NK-92 treated with Interleukin-12 subunit alpha and Interleukin-12 subunit beta, amount 100 ng/mL, for 24 hours (cell line): ENCODE data around the gene WASHC2C.
"Not testable (repeated sequence)": the region's sequence is repeated elsewhere in the genome, so short reads cannot be mapped to it uniquely, and the experiment has no call there.

Experiments used
- DNase-seq: peaks from one replicate; lab custom pipeline; 2025; lab: John Stamatoyannopoulos, UW

Gene WASHC2C

GRCh38 chr10:45761622-45762021 is 34.6 kb downstream of the WASHC2C start:
- not testable (repeated sequence) for DNase-seq

DNA sequence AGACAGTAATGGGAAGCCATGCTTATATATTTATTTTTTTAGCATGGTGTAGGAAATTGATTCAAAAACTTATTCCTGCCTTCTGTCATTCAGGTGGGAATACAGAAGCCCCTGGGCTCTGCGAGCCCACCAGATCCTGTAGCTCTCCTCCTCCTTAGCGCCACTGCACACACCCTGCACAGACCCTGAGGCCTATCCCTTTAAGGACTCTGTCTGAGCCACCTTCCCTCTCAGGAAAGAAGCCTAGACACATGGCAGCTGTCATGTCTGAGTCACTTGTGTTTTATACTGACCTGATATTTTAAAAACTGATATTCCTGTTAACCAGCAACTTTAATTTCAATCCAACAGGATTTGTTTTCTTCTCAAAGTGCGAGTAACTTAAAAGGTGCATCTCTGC is 36.0 kb downstream of the WASHC2C start:
- not testable (repeated sequence) for DNase-seq

DNA sequence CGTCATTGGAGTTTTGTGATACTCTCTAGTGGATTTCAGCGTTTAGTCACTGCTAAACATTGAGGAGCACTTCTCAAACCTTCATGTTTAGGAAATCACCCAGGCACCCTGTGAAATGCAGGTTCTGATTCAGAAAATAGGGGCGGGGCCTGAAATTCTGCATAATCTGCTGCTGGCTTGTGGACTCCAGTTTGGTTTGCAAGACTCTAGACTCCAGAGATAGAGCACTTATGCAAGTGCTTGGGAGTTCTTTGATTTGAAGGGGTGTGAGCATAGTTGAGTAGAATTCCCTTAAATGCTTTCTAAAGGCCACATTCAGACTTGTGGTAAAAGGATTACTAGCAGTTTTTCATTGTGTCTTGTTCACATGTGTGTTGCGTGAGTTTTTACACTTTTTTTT is 41.3 kb downstream of the WASHC2C start:
- not testable (repeated sequence) for DNase-seq

DNA sequence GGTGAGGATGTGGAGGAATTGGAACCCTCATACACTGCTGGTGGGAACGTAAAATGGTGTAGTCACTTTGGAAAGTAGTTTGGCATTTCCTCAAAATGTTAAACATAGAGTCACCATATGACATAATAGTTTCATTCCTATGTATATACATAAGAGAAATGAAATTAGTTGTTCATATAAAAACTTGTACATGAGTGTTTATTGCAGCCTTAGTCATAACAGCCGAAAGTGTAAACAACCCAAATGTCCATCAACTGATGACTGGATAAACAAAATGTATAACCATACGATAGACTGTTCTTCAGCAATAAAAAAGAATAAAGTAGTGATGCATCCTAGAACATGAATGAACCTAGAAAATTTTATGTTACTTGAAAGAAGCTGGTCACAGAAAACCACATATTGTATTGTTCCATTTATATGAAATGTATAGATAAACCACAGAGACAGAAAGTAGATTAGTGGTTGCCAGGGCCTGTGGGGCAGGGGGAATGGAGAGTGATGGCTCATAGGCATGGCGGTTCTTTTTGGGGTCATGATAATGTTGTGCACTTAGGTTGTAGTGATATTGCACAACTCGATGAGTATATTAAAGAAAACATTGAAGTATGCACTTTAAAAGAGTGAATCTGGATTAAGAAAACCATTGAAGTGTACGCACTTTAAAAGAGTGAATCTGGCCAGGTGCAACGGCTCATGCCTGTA is 44.8 kb downstream of the WASHC2C start:
- DNase-seq: not testable (repeated sequence)

DNA sequence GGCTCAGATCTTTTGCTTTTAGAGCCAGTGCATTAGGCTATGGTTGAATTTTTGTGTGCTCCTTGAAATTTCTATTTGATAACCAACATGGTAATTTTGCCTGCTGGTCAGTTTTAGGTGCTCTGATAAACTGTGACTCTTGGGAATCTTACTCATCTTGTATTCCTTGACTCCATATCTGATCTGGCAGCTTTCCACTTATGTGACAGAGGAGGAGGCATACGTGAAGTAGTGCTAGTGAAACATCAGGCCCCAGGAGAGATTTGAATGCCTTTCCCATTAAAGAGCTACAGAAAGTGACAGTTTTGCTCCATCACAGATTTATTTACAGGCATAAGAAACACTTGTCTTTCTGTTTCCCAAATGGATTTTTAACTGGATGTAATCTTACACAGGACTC is 59.2 kb downstream of the WASHC2C start:
- not testable (repeated sequence) for DNase-seq

- DNase-seq: not testable (repeated sequence)
Observed at GRCh38 chr10:45787212-45787741, 60.2 kb downstream of the WASHC2C start.

DNA sequence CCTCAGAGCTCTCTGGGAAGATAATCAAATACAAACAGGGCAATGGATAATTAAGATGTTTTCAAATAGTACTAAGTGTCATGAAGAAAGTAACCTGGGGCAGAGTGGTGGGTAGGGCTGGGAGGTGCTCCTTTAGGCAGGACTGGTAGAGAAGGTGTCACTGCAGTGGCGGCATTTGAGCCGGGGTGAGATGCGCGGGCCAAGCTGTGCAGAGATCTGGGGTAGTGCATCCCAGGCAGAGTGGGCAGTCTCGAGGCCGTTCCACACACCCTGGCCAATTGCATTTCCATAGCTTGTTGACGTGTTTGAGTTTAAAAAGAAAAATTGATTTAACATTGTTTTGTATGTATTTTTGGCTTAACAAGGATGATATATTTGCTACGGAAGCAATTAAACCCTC is 62.9 kb downstream of the WASHC2C start:
- DNase-seq: not testable (repeated sequence)

DNA sequence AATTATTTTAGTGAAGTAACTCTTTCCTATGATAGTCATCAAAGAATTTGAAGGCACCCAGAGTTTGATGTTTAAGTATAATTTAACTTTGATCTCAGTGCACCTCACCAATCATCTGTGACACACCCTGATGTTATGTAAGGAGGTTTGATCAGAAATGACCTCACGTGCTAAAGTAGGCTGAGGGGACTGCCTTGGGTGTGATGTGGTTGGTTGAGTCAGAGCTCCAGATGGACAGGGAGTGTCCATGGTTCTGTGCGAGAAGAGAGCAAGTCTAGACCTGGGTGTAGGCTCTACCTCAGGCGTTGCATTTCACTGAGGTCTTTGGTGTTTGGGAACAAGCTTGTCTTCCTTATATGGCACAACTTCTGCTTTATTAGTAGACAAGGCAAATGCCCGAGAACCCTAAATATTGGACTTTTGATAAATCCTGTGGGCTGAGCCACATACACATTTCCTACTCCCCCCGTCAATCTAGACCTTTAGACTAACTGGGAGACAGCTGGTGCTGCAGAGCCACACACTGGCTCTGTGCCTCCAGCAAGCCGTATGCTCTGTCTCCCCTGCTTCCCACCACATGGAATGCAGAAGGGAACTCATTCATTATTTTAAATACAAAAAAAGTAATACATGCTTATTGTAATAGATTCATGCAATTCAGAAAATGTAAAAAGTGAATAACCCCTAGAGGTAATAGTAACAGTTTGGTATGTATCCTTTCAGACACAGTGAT is 63.8 kb downstream of the WASHC2C start:
- not testable (repeated sequence) for DNase-seq

DNA sequence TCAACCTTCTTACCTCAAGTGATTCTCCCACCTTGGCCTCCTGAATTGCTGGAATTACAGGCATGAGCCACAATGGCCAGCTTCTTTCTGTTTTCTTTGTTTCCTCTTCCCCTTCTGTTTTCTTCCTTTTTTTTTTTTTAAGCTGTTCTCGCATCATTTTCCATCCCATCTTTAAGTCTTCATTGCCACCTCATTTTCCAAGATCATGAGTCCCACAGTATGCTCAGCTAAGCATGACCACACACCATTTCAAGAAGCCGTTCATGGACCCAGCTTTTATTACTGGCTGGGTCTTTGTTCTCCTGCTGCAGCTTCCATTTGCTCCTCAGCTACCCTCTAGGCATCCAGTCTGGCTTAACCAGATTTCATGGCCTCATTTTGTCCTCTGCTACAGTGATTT is 67.7 kb downstream of the WASHC2C start:
- not testable (repeated sequence) for DNase-seq

DNA sequence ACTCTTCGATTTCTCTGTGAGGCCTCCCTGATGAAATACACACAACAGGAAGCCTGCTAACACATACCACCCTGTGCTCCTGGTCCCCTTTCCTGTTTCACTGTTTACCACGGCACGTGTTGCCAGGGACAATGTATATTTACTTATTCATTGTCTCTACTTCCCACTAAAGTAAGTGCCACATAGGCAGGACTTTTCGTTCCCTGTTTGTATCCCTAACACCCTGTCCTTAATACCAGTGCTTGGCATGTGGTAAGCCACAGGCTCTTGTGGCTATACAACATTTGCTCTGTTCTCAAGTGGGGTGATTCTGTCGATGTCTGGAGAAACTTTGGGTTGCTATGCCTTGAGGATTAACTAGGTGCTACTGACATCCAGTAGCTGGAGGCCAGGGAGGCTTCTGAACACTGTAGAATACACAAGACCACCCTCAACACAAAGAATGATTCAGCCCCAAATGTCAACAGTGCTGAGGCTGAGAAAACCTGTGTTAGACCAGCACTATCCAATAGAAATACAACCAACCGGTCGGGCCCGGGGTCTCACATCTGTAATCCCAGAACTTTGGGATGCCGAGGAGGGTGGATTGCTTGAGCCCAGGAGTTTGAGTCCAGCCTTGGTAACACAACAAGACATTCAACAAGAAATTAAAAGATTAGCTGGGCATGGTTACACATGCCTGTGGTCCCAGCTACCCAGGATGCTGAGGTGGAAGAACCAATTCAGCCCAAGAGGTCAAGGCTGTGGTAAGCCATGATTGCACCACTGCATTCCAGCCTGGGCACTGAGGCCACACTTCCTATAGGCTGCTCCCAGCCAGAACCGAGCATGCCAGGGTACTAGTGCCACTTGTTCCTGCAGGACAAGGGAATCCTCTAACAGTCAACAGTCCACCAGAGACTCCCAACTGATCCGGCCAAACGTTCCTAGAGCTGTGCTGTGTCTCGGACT is 76.3 kb downstream of the WASHC2C start:
- DNase-seq: not testable (repeated sequence)

DNA sequence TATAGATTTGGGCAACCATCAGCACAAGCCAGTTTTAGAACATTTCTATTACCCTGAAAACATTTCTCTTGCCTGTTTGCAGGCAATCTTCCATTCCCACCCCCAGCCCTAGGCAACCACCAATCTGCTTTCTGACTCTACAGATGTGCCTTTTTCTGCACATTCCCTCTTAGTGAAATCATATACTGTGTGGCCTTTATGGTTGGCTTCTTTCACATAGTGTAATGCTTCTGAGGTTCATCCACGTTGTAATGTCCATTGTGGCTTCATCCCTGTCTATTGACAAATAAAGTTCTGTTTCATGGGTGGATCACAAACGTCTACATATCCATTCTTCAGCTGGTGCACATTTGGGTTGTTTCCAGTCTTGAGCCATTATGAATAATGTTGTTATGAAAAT is 77.9 kb downstream of the WASHC2C start:
- not testable (repeated sequence) for DNase-seq

- DNase-seq: no peak
Observed at GRCh38 chr10:45809837-45810236, 82.8 kb downstream of the WASHC2C start.

DNA sequence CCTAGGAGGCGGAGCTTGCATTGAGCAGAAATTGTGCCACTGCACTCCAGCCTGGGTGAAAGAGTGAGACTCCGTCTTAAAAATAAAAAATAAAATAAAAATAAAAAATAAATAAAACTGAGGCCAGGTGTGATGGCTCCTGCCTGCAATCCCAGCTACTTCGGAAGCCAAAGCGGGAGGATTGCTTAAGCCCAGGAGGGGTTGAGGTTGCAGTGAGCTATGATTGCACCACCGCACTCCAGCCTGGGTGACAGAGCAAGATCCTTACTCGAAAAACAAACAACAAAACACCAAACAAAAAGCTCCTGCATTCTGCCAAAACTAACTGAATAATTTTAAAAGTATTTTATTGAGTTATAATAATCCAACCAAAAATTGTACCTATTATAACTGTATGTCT is 84.0 kb downstream of the WASHC2C start:
- DNase-seq: no peak

GRCh38 chr10:45812959-45813358 is 85.9 kb downstream of the WASHC2C start:
- not testable (repeated sequence) for DNase-seq

- not testable (repeated sequence) for DNase-seq
Observed at GRCh38 chr10:45814146-45814545, 87.1 kb downstream of the WASHC2C start.

DNA sequence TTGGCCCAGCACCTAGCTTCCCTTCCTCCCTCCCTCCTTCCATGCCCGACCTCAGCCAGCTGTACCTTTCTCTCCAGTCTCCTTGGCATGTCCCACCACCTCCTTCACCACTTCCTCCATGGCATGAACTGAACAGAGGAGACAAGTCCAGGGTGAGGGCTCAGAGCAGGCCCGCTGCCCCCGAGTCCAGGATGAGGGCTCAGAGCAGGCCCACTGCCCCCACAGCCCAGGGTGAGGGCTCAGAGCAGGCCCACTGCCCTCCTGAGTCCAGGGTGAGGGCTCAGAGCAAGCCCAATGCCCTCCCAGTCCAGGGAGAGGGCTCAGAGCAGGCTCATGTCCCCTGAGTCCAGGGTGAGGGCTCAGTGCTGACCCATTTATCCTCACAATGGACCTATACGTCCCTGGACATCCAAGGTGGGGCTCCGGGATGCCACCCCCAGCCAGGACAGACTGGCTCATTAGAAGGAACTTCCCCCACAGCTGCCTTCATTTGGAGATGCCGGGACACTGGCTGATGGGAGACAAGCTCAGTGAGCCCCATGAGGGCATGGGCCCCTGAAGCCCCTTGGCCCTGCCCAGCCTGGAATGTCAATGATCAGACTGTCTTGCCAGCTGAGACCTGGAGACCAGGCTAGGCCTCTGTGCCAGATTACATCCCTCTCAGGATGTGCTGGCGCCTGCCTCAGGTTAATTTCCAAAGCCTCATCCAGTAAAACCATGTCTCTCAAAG is 90.2 kb downstream of the WASHC2C start:
- no peak for DNase-seq

GRCh38 chr10:45817912-45818311 is 90.8 kb downstream of the WASHC2C start:
- no peak for DNase-seq

GRCh38 chr10:45819552-45819951 is 92.5 kb downstream of the WASHC2C start:
- DNase-seq: no peak

GRCh38 chr10:45820107-45820830 is 93.2 kb downstream of the WASHC2C start:
- not testable (repeated sequence) for DNase-seq

DNA sequence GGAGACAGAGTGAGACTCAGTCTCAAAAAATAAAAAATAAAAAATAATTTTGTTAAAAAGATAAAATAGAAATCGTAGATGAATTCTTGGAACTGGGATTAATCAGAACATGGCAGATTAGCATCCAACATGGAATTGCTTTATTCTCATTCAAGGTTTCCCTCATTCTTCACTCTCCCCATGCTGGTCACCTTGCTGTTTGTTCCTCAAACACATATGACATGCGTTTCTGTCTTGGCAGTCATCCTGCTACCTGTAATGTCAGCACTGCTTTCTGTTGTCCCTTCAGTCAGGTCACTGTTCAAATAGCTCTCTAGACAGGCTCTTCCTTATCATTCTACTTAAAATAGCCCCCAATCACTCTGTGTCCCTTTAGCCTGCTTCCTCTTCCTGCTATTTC is 95.9 kb downstream of the WASHC2C start:
- not testable (repeated sequence) for DNase-seq
